GM21423 (cell line): ENCODE data around the gene THNSL1.
"Not testable (repeated sequence)": the region's sequence is repeated elsewhere in the genome, so short reads cannot be mapped to it uniquely, and the experiment has no call there.

ENCODE experiments used
- ATAC-seq: cut with Tn5 transposase; IDR thresholded peaks from one replicate; pipeline ENCODE4 v1.9.1; 2021; ENCODE audit warnings: mild to moderate bottlenecking, moderate library complexity; ENCODE audit not compliant: unreplicated experiment

The THNSL1 gene

GRCh38 chr10:24998044-24998443 is 18.4 kb upstream of the THNSL1 start:
- no peak for ATAC-seq

- ATAC-seq, result not testable (repeated sequence)
Observed at GRCh38 chr10:25011591-25011990, 4.8 kb upstream of the THNSL1 start.

- ATAC-seq, result no peak
Observed at GRCh38 chr10:25014579-25014978, 1.8 kb upstream of the THNSL1 start.

- ATAC-seq, result peak; percentile 67
Observed at GRCh38 chr10:25015828-25016375, 510 bp upstream of the THNSL1 start, which contains the start of gene ENKUR. ENKUR (minus strand) TSS chr10:25016158; CDS start chr10:25015936, 222 bp downstream.

- no peak for ATAC-seq
Observed at GRCh38 chr10:25017154-25017590, 760 bp downstream of the THNSL1 start.

- no peak for ATAC-seq
Observed at GRCh38 chr10:25017661-25018060, 1.2 kb downstream of the THNSL1 start.

- no peak for ATAC-seq
Observed at GRCh38 chr10:25018703-25019102, 2.3 kb downstream of the THNSL1 start.

- no peak for ATAC-seq
Observed at GRCh38 chr10:25023278-25023677, 6.9 kb downstream of the THNSL1 start.

GRCh38 chr10:25024528-25024927 is 8.1 kb downstream of the THNSL1 start:
- no peak for ATAC-seq

GRCh38 chr10:25026463-25026862 is 10.1 kb downstream of the THNSL1 start:
- ATAC-seq, result no peak

- no peak for ATAC-seq
Observed at GRCh38 chr10:25028711-25029110, 12.3 kb downstream of the THNSL1 start.

- no peak for ATAC-seq
Observed at GRCh38 chr10:25029519-25029918, 13.1 kb downstream of the THNSL1 start.

- ATAC-seq, result no peak
Observed at GRCh38 chr10:25036381-25036780, 20.0 kb downstream of the THNSL1 start.

- no peak for ATAC-seq
Observed at GRCh38 chr10:25038325-25038724, 21.9 kb downstream of the THNSL1 start.

GRCh38 chr10:25039531-25039930 is 23.1 kb downstream of the THNSL1 start:
- ATAC-seq, result no peak

GRCh38 chr10:25046641-25047040 is 30.2 kb downstream of the THNSL1 start:
- no peak for ATAC-seq

- no peak for ATAC-seq
Observed at GRCh38 chr10:25047088-25047487, 30.7 kb downstream of the THNSL1 start.

- no peak for ATAC-seq
Observed at GRCh38 chr10:25047591-25048301, 31.3 kb downstream of the THNSL1 start.

GRCh38 chr10:25048450-25048849 is 32.0 kb downstream of the THNSL1 start:
- ATAC-seq, result no peak

GRCh38 chr10:25049966-25050365 is 33.6 kb downstream of the THNSL1 start:
- ATAC-seq, result no peak

GRCh38 chr10:25050402-25050801 is 34.0 kb downstream of the THNSL1 start:
- ATAC-seq, result no peak

- ATAC-seq, result no peak
Observed at GRCh38 chr10:25052012-25052411, 35.6 kb downstream of the THNSL1 start.

GRCh38 chr10:25056726-25057125 is 40.3 kb downstream of the THNSL1 start:
- no peak for ATAC-seq
